HG03442 (cell line): ENCODE measurements around the gene RBKS.

Experiments
- ATAC-seq: cut with Tn5 transposase; IDR thresholded peaks from one replicate; pipeline ENCODE4 v1.9.1; 2021; ENCODE audit warnings: mild to moderate bottlenecking, moderate library complexity; ENCODE audit not compliant: unreplicated experiment

The RBKS gene

DNA sequence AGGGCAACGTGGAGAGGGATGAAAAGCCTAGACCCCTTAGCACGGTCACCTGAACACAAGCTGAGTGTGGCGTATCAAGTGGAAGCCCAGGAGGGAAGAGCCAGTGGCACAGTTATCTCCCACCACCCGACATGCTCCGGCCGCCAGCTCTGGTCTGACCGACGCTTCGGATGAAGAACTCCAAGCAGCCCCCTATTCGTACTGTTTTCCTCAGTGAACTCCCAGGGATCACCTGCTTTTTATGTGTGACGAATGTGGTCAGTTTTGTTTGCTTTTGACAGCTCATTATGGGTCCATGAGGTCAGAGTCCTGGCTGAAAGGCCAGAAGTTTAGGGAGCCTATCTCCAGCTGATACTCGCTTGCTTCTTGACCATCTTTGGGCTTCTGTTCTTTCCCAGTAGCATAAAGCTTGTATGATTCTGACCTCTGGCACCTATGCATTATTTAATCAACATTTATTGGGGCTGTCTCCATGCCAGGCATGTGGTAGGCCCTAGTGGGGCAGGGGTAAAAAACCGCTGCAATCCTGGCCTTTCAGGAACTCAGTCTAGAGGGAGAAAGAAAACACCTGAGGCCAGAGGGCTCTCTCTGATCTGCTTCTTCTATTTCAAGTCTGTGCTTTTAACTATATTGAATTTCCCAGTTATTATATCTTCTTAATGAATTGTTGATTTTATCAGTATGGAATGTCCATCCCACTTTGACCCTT lies 151.7 kb downstream of the RBKS start:
- no peak for ATAC-seq

DNA sequence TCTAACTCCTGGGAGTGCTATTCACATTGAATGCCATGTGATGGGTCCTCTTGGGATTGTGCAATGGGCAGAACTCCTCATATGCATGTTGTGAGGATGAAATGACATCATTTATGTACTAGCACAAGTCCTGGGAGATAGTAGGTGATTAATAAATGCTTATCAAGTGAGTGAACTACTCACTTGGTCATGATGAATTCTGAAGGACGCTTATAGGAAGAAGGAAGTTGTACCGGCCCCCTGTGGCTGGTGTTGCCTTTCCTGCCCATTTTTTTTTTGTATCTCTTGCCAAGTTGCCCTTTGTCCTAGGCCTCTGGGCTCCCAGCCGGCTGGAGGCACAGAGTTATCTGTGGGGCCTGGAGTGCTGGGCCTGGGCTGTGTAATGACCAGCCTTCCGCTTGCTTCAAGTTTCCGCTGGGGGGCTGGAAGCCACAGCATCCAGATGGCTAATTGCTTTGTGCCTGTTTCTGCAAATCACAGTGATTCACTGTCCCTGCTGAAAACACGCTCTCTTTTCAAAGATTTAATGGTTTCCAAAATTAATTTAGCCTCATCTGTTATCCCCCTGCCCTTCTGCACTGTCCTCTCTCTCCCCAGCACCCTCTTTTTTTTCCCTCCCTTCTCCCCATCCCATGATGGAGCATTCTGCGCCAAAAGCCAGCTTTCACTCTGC lies 152.4 kb downstream of the RBKS start:
- ATAC-seq, result no peak

- ATAC-seq, result no peak
Measured at GRCh38 chr2:27736890-27737204, 153.3 kb downstream of the RBKS start.

DNA sequence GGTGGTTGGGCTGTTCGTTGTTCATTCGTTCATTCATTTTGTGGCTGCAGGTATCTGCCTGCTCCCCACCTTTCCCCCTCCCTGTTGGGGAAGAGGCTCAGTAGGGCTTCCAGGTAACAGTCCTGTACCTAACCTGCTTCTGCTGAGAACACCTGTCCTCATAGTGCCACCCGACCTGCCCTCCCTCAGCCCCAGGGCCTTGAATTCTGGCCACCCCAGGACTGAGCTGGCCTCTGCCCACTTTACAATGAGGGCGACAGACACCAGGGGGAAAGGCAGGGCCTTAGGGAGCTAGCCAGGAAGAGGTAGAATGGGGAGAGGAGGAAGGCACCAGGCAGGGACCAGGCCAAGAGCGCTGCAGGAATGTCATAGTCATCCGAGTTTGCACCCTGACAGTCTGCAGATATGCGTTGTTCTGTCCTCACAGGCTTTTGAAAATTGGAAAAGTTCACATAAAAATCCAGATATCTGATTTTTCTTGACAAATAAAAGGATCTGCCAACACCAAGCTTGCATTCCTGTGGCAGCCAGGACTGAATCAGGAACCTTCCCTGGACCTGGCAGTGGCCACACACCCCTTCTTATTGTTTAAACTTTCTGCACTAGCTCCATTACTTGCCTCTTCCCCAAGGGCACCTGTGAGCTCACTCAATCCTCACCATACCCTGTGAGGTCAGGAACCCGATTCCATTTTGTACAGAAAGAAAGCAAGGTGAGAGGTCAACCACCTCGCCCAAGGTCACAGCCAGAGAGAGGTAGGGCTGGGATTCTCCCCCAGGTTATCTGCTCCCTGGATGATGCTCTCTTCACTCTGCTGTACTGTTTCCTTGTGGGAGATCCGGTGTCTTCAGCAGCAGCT lies 153.9 kb downstream of the RBKS start:
- ATAC-seq, result no peak

- no peak for ATAC-seq
Measured at GRCh38 chr2:27735263-27735904, 154.8 kb downstream of the RBKS start.

DNA sequence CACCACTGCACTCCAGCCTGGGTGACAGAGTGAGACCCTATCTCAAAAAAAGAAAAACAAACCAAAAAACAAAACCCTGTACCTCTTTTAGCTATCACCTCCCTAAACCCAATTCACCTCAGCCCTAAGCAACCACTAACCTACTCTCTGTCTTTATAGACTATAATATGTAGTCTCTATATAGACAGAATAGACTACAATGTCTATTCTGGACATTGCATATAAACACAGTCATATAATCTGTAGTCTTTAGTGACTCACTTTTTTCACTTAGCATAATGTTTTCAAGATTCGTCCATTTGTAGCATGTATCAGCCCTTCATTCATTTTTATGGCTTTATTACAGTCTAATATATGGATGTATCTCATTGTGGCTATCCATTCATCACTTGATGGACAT lies 155.9 kb downstream of the RBKS start:
- no peak for ATAC-seq
